HEK293T (cell line): ENCODE data around the gene CCDC185.

Experiments used
- CTCF ChIA-PET: fragments of 350-600 bp; formaldehyde crosslinking; extraction: SDS; loops from one replicate; lab custom pipeline; 2021; ENCODE audit warnings: antibody characterized with exemption, inconsistent platforms; lab: Yijun Ruan, JAX
- POLR2A ChIA-PET: fragments of 350-600 bp; formaldehyde crosslinking; extraction: SDS; loops from one replicate; lab custom pipeline; 2020; ENCODE audit warnings: antibody characterized with exemption, inconsistent platforms; lab: Yijun Ruan, JAX
- DNase-seq: peaks from one replicate; pipeline ENCODE4 v3.0.0; 2012; ENCODE audit warnings: mixed read lengths; ENCODE audit errors: extremely low spot score
- ARNT ChIP-seq: fragments of 450-650 bp; IDR thresholded peaks from 2 replicates; pipeline ENCODE4 v1.6.1; 2017; ENCODE audit warnings: mild to moderate bottlenecking
- BHLHE40 ChIP-seq: fragments of 450-650 bp; IDR thresholded peaks from 2 replicates; pipeline ENCODE4 v1.6.1; 2016; ENCODE audit warnings: mild to moderate bottlenecking, moderate library complexity, borderline replicate concordance
- CTBP1 ChIP-seq: fragments of 450-650 bp; IDR thresholded peaks from 2 replicates; pipeline ENCODE4 v1.6.1; 2016; ENCODE audit warnings: borderline replicate concordance
- ELF4 ChIP-seq: fragments of 450-650 bp; IDR thresholded peaks from 2 replicates; pipeline ENCODE4 v1.6.1; 2017; ENCODE audit warnings: antibody characterized with exemption
- FOXA1 ChIP-seq: fragments of 450-650 bp; IDR thresholded peaks from 2 replicates; pipeline ENCODE4 v1.6.1; 2016; ENCODE audit warnings: mild to moderate bottlenecking
- FOXK2 ChIP-seq: fragments of 450-650 bp; IDR thresholded peaks from 2 replicates; pipeline ENCODE4 v1.6.1; 2016; ENCODE audit warnings: mild to moderate bottlenecking
- FOXM1 ChIP-seq: fragments of 450-650 bp; IDR thresholded peaks from 2 replicates; pipeline ENCODE4 v1.6.1; 2017; ENCODE audit warnings: mild to moderate bottlenecking, borderline replicate concordance
- HDGF ChIP-seq: fragments of 450-650 bp; IDR thresholded peaks from 2 replicates; pipeline ENCODE4 v1.6.1; 2017; ENCODE audit warnings: antibody characterized with exemption, borderline replicate concordance
- L3MBTL2 ChIP-seq: fragments of 450-650 bp; conservative IDR thresholded peaks from 2 replicates; pipeline ENCODE4 v1.6.1; 2016; ENCODE audit warnings: mild to moderate bottlenecking
- LEF1 ChIP-seq: fragments of 450-650 bp; IDR thresholded peaks from 2 replicates; pipeline ENCODE4 v1.6.1; 2017; ENCODE audit warnings: mild to moderate bottlenecking, borderline replicate concordance
- NFRKB ChIP-seq: fragments of 450-650 bp; IDR thresholded peaks from 2 replicates; pipeline ENCODE4 v1.6.1; 2016; ENCODE audit warnings: mild to moderate bottlenecking, moderate library complexity
- SP1 ChIP-seq: fragments of 450-650 bp; IDR thresholded peaks from 2 replicates; pipeline ENCODE4 v1.6.1; 2017
- SUZ12 ChIP-seq: fragments of 450-650 bp; IDR thresholded peaks from 2 replicates; pipeline ENCODE4 v1.6.1; 2016; ENCODE audit warnings: mild to moderate bottlenecking
- TARDBP ChIP-seq: fragments of 450-650 bp; IDR thresholded peaks from 2 replicates; pipeline ENCODE4 v1.6.1; 2016
- ZNF384 ChIP-seq: fragments of 450-650 bp; IDR thresholded peaks from 2 replicates; pipeline ENCODE4 v1.6.1; 2016
- TF ChIP-seq, protein P1 (sequence below): fragments of 450-650 bp; IDR thresholded peaks from 2 replicates; pipeline ENCODE4 v1.6.1; 2016

CCDC185 gene

DNA sequence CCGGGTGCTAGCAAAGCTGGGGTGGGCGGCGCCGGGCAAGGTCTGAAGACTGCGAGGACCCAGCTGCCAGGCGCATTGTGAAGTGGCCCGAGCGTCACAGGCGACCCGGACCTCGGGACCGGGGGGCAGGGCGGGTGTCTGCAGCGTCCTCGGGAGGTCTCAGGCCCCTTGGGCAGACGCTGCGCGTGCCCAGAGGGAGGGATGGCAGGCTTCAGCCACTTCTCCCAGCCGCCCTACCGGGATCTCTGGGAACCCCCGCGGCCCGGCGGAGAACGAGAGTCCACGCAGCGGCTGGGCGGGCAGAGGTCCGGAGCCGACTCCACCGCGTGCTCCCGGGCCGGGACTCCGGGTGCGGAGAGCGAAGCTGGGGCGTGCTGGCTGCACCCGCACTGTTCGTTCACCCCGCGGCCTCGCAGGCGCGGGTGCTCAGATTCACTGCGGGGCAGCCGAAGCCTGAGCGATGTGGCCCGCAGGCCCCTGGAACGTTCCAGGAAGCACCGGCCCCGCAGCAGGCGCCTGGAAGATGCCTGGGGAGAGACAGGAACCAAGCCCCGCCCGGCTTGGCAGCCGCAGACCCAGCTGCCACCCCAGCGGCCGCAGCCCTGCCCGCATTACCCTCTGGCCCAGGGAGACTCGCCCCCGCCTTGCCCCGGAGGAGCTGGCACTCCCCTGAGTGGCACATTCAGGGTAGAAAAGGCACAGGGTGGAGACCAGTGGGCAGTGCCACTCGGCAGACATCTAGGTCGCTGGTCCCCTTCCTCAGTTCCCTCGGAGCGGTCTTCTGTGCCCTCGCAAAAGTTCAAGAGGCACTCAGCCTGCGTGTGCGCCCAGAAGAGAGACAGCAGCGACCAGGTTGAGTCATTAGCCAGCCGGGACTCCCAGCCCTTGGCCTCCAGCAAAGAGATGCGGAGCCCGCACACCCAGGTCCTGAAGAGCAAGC lies at the start of gene CCDC185:
TSS of gene CCDC185 (plus strand) at position 141 of the 940 bp plus-strand sequence. CDS start at position 202, 61 bp downstream.
- ChIA-PET CTCF (no interaction called here), POLR2A (no interaction called here)
- DNase-seq: no peak
- TF ChIP-seq ZNF384: no peak
- no peak for TF ChIP-seq FOXM1
- no peak for TF ChIP-seq ARNT
- no peak for TF ChIP-seq SP1
- TF ChIP-seq FOXK2: no peak
- TF ChIP-seq LEF1: no peak
- no peak for TF ChIP-seq ELF4
- no peak for TF ChIP-seq NFRKB
- TF ChIP-seq CTBP1: no peak
- TF ChIP-seq, protein P1, sequence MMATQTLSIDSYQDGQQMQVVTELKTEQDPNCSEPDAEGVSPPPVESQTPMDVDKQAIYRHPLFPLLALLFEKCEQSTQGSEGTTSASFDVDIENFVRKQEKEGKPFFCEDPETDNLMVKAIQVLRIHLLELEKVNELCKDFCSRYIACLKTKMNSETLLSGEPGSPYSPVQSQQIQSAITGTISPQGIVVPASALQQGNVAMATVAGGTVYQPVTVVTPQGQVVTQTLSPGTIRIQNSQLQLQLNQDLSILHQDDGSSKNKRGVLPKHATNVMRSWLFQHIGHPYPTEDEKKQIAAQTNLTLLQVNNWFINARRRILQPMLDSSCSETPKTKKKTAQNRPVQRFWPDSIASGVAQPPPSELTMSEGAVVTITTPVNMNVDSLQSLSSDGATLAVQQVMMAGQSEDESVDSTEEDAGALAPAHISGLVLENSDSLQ: no peak
- no peak for TF ChIP-seq HDGF
- TF ChIP-seq SUZ12: no peak
- no peak for TF ChIP-seq FOXA1
- no peak for TF ChIP-seq TARDBP

DNA sequence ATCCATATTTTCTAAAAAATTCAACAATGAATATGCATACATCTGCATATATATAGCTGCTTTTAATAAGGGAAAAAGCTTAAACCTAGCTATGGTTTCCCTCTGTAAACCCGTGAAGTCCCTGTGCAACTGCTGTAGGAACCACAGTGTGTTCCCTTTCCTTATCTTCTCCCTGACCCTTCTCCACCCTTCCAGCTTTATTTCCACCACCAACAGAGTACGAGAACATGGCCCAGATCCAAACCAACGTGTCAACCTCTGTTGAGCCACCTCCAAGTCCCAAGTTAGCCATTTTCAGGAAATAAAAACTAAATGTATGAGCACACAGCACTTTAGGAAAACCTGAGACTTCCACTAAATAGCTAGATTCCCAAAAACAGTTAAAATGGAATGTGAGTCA lies 49.5 kb upstream of the CCDC185 start:
- ChIA-PET POLR2A (no interaction called here), CTCF (no interaction called here)
- no peak for TF ChIP-seq SP1
- TF ChIP-seq CTBP1: no peak
- no peak for TF ChIP-seq ZNF384
- no peak for TF ChIP-seq BHLHE40
- no peak for TF ChIP-seq NFRKB
- no peak for TF ChIP-seq ARNT
- TF ChIP-seq FOXA1: no peak
- TF ChIP-seq SUZ12: no peak
- no peak for TF ChIP-seq ELF4
- TF ChIP-seq TARDBP: no peak
- no peak for TF ChIP-seq LEF1
- TF ChIP-seq FOXM1: no peak
- TF ChIP-seq, protein P1: no peak
- no peak for TF ChIP-seq FOXK2
- no peak for TF ChIP-seq L3MBTL2
- no peak for TF ChIP-seq HDGF
- DNase-seq: no peak

DNA sequence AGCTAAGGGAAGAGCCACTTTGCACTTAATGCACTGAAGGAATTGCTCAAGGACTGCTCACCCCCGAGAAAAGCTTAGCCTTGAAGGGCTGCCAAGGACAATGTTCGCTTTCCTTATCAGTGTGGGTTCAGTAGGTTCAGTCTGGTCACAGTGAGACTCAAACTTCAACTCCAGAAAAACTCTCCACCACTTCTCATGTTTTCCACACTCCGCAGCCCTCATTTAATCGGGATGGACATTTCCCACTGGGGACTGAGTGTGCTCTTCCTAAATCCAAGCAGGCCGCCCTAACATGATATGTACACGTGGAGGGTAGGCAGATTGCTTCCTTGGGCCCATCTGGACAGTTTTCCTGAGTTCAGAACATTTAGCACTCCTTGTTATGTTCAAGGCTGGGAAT lies 48.7 kb upstream of the CCDC185 start:
- TF ChIP-seq NFRKB: no peak
- no peak for TF ChIP-seq LEF1
- TF ChIP-seq L3MBTL2: no peak
- TF ChIP-seq TARDBP: no peak
- no peak for TF ChIP-seq FOXM1
- TF ChIP-seq HDGF: no peak
- TF ChIP-seq FOXA1: no peak
- TF ChIP-seq ARNT: no peak
- TF ChIP-seq FOXK2: no peak
- TF ChIP-seq BHLHE40: no peak
- TF ChIP-seq SUZ12: no peak
- no peak for DNase-seq
- POLR2A ChIA-PET: no interaction called here
- CTCF ChIA-PET: interaction anchor here (1.1 kb wide), 1 partner anchor 211 kb away, joined by 3 read pairs; no protein-coding TSS in a partner anchor

DNA sequence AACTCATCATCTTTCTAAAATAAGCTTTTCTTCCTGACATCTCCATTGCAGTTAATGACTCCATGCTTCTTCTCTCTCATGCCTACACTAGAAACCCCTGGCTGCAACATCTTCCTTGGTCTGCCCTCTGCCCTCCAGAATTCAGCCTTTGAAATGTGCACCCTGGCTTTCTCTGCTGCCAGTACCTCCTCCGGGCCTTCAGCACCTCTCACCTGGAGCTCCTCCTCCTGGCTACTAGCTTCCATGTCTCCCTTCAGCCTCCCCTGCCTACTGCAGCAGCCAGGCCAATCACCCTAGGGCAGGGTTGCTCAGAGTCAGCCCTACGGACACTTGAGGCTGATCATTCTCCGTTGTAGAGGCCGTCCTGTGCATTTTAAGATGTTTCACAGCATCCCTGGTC lies 47.5 kb upstream of the CCDC185 start:
- ChIA-PET CTCF (no interaction called here), POLR2A (no interaction called here)
- no peak for TF ChIP-seq NFRKB
- no peak for TF ChIP-seq FOXA1
- TF ChIP-seq ZNF384: no peak
- TF ChIP-seq FOXK2: no peak
- no peak for TF ChIP-seq LEF1
- no peak for TF ChIP-seq BHLHE40
- TF ChIP-seq SP1: no peak
- TF ChIP-seq ELF4: no peak
- DNase-seq: no peak

DNA sequence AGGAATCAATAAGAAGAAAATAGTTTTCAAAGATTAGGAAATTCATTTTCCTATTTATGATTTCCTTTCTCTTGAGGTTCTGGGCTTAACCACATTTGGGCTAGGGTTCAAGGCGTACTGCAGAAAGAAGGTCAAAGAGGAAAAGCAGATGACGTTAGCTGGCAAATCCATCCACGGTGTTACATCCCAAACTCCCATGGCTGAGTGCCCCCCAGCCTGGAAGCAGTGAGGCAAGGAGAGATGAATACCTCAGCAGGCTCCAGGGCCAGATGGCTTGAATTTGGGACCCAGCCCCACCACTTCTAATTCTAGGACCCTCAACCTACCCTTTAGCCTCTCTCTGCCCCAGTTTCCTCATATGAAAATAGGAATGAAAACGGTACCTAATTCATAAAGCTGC lies 46.9 kb upstream of the CCDC185 start:
- POLR2A ChIA-PET: interaction anchor here (0.7 kb wide), 1 partner anchor 15 kb away, joined by 3 read pairs; no protein-coding TSS in a partner anchor
- CTCF ChIA-PET: no interaction called here
- DNase-seq: no peak
- TF ChIP-seq FOXK2 (no peak), CTBP1 (no peak), SUZ12 (no peak), L3MBTL2 (no peak), FOXA1 (no peak), SP1 (no peak), BHLHE40 (no peak), ARNT (no peak), ZNF384 (no peak), LEF1 (no peak), ELF4 (no peak), NFRKB (no peak)
- TF ChIP-seq, protein P1: no peak

DNA sequence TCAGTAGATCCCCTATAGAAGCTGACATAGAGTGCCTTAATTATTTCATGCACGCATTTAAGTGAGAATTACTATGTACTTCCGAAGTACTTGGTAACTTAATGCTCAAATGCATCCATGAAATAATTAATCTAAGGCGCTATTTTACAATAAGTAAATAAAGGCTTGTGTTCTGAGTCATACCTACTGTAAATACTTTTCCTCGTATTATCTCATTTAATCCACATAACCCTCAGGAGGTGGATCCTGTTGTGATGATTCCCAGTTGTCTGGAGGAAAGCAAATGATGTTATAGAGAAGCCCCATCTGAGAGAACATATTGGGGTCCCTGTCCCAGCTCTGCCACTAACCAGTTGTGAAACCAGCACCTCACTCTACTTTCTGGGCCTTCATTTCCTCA lies 45.6 kb upstream of the CCDC185 start:
- TF ChIP-seq BHLHE40: no peak
- no peak for DNase-seq
- ChIA-PET POLR2A (no interaction called here), CTCF (no interaction called here)
